NCI-H2107 (cell line): Measurements from ENCODE around the gene SCGN.

ENCODE experiments used
- DNase-seq: peaks from one replicate; lab custom pipeline; 2025; lab: John Stamatoyannopoulos, UW

The SCGN gene, protein sequence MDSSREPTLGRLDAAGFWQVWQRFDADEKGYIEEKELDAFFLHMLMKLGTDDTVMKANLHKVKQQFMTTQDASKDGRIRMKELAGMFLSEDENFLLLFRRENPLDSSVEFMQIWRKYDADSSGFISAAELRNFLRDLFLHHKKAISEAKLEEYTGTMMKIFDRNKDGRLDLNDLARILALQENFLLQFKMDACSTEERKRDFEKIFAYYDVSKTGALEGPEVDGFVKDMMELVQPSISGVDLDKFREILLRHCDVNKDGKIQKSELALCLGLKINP

DNA sequence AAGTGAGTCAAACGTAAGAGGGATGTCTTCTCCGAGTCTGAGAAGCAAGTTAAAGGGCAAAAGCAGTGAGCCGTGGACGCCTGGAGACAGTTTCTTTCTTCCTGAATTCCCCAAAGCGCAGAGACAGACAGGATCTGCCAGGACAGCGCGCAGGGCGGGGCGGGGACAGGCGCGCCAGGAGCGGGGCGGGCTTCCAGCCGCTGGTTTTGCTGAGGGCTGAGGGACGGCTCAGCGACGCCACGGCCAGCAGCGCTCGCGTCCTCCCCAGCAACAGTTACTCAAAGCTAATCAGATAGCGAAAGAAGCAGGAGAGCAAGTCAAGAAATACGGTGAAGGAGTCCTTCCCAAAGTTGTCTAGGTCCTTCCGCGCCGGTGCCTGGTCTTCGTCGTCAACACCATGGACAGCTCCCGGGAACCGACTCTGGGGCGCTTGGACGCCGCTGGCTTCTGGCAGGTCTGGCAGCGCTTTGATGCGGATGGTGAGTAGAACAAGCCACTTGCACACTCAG lies at the start of gene SCGN:
Gene SCGN, plus strand, starts transcription at position 209 of the 509 bp plus-strand sequence. Its CDS starts 189 bp downstream, at position 398.
- no peak for DNase-seq

DNA sequence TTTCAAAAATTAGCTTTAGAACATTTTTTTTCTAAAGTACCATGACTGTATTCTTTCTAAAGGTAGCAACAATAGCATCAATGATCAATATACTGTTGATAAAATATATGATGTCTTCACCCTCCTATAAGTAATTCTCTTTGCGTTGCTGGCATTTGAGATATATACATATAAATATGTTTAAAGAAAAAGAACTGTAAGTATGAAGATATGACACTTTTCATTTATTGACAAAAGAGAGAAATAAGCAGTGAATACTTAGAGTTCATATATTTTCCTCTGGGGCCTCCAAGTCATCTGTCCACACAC lies 49.4 kb upstream of the SCGN start:
- DNase-seq: no peak

DNA sequence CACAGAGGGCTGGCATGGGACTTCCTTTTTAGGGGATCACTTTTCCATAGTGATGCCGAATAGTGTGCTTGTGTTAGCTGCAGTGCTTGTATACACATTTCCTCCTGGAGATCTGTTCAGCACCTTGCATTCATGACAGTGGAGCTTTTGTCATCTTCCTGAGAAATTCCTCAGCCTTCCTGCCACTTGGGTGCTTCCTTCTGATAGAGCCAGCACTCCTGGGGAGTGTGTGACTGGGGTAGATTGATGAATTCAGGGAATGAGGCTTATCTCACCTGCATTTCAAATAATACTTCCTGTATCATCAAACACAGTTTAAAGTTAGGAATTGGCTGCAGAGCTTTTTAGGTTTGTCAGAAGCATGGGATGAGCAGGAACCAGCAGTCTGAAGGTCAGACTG lies 48.8 kb upstream of the SCGN start:
- DNase-seq: no peak

DNA sequence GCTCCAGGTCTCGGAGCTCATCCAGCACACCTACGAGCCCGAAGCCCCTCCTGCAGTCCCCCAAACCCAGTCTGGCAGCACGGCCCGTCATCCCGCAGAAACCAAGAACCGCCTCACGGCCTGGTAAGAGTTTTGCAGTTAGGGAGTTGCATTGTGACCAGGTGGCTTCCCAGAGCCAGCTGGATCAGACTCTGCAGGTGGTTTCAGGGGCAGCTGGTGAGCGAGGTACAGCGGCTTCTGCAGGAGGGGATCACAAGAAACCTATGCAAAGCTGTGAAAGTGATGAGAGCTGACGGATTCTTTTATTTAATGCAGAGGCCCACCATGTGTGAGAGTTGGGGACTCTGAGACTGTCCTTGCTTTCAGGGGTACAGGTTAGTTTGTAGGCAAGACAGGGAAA lies 45.9 kb upstream of the SCGN start:
- DNase-seq: peak; percentile 19

DNA sequence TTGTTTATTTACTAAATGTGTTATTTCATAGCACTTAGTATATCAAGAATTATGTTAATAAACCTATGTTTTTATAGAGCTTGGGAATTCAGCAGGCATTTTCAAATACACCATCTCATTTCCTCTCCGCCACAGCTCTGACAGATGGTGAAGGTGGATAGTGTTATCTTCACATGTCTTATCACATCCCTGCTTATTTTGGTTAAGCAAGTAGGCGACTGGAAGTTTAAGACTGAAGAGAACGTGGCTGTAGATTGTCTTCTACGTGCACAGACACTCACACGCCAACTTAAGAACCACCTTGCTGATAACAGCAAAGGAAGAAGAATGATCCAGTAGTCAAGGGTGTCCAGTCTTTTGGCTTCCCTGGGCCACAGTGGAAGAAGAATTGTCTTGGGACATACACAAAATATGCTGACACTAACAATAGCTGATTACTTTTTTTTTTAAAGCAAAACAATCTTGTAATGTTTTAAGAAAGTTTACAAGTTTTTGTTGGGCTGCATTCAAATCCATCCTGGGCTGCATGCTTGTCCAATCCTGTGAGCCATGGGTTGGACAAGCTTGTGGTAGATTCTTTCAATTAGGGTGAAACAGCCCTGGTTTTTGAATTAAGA lies 43.3 kb upstream of the SCGN start:
- DNase-seq: no peak

DNA sequence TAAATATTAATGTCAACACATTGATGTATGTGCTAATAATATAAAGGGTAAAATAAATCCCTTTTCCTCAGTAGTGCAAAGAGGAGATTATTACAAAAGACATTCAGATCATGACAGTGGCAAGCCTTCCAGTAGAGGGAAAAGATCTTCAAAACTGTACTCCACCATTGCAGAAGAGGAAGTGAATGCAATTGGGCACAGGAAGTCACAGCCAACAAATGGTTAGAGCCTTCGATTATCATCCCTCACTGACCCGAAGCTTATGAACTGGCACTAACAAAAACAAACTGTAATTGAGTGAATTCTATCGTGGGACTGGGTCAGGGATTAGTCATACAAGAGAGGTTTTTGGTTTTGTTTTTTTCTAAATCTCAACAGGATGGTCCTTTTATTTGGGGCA lies 39.3 kb upstream of the SCGN start:
- no peak for DNase-seq

DNA sequence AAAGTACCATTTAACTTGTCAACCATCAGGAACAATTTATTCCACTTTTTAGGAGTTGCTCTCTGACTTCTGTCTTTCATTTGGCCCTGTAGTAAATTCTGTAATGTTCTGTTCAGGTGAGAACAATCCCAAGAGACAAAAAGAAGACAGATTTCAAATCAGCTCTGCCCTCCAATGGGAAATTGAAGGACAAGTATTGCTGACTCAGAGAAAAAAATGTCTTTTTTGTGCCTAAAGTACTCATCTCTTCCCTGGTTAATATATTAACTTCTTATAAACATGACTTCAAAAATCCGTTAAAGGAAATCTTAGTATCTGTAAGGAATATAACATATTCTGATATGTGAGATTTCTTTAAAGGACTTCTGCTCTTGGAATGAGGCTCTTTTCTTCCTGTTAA lies 38.6 kb upstream of the SCGN start:
- no peak for DNase-seq

DNA sequence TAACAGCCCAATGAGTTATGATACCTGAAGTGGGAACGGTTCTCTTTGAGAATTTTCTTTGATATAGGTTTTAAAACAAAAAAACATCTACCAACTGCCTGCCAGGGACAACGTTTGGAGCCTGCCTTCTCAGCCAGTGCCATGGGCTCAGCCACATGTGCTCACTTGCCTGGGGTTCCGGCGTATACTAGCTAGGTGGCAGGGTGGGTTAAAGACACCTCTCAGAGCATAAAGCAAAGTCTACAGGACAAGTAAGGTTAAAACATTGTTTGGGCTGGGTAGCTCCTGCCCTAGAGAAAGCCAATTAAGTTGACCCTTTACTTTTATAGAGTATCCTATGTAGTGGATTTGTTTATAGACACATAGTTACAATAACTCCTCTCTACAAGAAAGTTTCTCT lies 38.0 kb upstream of the SCGN start:
- DNase-seq: no peak

DNA sequence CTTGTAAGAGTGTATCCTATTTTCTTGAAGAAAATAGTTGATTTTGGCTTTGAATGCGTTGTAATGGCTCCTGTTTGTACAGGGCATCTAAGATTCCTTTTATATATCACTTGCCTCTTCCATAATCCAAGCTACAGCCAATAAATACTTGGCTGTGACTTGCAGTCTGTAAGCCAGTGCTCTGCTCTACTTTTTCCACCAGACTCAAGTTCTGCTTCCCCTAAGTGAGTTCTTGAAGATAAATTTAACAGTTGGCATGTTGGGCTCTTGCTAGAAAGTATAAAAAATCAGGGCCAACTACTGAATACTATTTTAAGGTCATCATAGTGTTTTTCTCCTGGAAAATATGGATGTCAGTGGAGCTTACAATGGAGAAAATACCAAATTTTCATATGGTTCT lies 36.5 kb upstream of the SCGN start:
- DNase-seq: no peak

DNA sequence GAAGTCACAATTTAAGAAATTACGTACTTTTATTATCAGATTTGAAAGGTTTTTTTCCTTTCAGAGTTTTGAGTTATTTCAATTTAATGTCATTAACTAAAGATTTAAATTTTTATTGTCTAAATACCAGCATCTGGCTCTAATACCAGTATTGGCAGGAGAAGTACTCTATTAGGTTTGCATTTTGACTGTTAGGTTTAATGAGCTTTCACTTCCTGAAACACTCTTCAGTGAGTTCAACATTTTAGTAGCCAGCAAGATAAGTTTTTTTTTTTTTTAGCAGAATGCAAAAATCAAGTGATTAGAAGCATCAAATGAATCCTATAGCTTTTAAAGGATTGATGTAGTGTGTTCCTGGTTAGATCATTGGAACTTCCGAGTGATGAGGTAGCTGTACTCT lies 34.0 kb upstream of the SCGN start:
- no peak for DNase-seq

DNA sequence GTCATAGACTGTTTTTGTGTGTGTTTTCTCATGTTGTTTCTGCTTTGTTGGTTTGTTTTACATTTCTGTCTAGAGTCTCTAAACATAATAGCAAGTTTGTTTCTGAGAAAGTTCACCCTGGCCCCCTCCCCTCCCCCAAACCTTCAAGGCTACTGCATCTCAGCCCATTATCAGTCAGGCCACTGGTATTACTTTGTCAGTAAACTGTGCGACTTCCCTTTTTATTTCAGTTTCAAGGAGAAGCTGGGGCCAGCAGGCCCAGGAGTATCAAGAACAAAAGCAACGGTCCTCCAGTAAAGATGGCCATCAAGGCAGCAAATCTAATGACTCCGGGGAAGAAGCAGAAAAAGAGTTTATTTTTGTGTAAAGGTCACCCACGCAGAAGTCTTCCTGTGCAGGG lies 32.8 kb upstream of the SCGN start:
- no peak for DNase-seq

DNA sequence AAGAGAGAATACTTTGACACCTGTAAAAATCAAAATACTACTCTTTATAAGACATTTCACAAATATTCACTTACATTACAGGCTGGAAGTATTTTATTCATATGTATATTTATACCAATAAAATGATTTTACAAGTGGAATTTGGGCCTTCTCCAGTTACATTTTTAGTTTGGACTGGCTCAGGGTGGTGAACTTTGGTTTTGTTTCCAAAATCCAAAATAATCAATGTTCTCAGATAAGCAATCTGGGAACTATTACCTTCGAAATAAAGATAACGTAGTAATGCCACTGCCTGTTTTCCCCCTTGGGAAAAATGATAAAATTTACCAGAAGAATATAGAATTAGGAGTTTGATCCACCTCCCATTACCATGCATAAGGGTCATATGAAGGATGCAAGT lies 31.6 kb upstream of the SCGN start:
- DNase-seq: no peak

DNA sequence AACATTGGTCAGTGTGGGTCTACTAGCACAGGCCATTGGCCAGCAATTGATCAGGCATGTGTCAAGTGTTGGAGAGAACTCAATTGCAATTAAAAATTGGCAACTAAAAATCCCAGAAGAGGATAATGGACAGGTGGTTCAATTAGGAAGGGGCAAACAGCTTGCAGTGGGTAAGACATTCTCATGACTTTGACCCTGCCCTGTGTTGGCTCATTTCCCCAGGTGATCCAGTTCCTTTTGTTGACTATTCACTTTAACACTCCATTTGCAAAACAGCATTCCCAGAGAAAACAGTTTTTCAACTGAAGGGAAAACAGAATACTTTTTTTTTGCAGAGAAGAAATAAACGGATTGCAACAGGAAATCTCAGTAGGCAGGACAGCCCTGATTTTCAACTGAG lies 28.9 kb upstream of the SCGN start:
- no peak for DNase-seq

DNA sequence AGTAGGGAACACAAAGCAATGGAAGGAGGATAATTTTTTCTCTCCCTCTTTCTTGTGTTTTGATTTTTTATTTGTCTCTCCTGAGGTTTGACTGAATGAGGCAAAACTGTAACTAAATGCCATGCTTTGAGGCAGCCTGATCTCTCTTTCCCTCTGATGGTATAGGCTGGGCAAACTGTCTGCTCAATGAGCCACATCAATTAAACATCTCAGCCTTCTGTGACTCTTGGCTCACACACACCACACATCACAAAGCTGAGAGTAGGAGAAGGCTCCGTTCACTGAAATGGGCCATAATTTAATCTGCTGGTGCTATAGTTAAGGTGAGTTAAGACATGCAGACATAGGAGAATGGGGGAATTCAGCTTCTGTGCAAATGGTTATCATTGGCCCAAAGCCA lies 28.1 kb upstream of the SCGN start:
- DNase-seq: no peak

DNA sequence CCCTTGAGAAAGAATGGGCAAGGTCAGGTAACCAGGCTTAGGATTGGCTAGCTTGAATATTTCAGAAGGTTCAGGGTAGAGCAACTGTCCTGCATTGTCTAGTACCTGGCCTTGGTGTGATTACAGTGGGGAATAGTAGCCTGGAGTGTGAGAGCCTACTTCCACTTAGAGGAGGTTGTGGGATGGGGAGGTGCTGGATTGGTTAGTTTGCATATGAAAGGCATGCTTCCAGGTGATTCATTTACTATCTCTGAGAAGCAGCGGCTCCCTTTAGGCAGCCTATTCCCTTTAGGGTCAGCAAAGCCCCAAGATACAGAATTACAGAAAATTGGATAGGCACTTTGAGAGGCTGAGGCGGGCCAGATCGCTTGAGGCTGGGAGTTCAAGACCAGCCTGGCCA lies 25.0 kb upstream of the SCGN start:
- no peak for DNase-seq

DNA sequence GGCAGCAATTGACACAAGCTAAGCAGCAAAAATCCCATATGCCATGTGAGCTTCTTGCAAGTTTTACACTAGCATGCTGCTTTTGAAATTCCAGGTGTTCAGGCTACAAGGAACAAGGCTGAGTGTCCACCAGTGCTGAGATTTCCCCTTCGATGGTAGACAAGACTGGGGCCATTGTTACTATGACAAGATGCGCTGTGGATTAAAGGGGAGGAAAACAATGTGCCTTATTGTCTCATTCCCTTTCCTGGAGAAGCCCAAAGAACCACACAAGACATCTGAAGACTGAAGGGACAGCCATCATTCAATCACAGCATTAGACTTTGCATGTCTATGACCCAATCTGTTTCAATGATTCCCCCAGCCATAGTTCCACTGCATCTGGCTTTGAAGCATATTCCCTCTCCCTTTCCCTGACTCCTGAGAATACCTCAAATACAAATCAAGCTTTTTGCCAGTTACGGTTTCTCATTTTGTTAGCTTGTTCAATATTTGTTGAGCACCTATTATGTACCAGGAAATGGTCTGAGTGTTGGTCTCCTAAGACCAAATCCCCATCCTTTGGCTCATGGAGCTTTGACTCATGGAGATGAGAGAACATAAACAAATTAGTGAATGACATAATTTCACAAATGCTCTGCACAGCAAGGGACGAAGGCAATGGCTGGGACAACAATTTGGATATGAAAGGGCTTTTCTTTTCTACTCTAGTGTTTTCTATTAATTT lies 23.4 kb upstream of the SCGN start:
- no peak for DNase-seq

DNA sequence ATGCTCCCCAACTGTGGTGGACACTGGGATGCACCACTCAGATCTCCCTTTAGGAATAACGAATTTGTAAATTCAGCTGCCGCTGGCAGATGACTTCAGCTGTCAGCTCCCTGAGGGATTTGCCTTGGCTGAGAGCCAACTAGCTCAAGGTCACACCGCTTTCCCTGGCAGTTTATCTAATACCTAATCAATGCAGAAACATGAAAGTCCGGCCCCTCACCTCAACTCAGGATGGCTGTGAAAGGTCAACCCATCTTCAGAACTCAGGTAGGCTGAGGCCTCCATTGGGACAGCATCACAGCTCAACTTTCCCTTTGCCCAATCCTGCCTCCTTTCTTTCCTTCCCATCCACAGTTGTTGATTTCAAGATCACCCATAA lies 22.8 kb upstream of the SCGN start:
- no peak for DNase-seq

DNA sequence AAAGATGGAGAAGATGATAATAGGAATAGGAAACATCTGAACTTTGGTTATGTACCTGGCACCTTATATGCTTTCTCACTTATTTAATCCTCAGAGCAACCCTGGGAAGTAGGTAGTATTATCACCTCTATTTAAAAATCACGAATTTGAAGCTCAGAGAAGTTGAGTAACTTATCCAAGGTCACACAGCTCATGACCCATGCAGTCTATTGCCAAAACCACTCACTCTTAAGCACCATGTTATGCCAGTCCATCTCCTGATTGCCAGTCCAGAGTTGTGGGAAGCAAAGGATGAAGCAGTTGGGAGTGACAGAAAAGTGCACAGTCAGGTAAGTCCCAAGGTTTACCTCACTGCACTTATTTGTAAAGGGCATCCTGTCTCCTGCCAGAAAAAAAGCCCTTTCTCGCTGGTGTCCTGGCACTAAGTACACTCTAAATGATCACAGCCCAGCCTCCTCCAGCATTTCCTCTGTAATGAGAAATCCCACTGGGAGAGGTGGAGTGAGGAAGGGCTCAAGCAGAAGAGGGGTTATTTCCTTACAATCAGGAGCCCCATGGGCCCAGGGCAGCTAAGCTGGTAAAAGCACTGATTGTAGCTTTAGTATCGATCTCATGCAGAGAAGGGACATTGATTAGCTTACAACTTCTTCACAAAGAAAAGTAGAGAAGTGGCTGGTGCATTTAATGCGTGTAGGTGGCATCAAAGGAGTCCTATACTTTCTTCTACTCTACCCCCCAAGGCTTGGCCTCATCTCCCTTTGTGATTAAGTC lies 21.3 kb upstream of the SCGN start:
- DNase-seq: no peak

DNA sequence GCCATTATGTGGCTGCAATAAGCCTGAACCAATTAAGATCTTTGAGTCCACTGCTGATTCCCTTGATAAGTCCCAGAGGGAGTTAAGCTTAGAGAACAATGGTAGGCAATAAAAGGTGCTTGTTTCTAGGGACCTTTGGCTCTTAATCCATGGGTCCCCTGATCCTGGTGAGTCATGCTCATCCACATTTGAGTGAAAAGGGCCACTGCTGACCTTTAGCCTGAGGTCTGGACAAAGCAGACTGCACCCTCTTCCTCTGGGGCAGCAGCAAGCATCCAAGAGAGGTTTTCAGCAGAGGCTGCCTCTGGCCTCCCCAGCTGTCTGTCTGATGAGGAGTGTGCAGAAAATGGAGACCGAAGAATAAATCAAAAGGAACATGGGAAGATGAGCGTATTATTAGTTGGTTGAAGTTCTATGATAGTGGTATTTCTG lies 16.1 kb upstream of the SCGN start:
- no peak for DNase-seq

DNA sequence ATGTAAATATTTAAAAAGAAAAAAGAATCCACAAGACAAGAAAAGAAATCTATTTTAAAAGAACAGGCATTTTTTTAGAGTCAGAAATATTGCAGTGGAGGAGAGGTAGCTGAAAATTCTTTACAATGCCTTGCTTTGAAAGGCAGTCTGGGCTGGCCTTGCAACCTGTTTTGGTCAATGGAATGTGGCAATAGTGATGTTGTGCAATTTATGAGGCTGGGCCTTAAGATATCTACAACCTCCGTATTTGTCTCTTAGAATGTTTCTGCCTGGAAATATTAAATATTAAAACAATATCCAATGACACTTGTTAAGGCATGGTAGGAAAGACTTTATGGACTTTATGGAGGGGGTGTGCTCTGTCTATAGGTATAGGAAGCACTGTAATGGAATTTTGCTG lies 14.8 kb upstream of the SCGN start:
- no peak for DNase-seq

DNA sequence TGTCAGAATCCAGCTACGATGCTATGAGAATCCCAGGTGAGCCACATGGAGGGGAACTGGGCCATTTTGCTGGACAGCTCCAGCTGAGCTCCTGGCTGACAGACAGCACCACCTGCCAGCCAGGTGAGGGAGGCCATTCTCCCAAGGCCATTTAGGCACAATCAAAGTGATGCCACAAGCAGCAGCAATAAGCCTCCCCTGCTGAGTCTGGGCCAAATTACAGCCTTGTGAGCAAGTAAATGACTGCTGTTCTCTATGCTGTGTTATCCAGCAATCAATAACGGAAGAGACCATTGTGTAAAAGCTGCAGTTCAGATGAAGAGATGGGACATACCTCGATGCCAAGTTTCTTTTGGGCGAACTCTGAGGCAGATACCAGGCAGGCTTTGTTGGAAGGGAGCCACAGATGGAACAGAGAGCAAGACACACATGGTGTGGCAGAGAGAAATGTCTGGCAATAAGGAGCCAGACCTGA lies 14.0 kb upstream of the SCGN start:
- DNase-seq: peak; percentile 5

DNA sequence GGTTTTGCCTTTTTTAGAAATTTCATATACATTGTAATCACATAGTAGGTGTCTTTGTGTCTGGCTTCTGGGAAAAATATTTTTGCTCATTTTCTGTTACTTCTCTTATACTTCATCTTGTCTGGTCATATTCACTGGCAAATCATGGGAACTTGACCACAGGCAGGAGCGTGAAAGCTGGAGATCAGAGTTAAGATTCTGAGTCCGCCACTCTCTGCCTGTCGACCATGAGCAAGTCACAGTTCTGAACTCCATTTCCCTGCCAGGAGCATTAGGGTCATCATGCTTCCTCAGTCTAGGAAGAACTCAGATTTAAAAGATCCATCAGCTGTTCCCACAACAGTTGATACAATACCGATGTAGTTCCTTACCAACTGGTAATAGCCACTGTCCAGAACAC lies 12.4 kb upstream of the SCGN start:
- DNase-seq: no peak

DNA sequence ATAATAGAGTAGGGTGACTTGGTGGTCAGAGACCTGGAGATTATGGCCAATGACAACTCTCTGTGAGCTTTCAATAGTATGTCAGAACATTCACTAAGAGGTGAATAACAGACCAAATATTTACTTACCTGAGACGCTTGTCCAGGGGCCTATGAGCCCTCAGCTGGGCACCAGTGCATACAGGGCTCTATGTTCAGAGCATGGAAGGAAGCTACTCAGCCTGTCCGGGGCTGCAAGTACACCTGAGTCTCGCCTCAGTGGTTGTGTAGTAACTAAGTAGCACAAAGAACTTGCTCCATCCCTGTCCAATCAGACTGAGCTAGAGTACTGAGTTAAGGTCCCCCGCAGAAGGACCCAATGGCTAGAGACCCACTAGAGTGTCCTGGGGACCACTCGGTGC lies 11.6 kb upstream of the SCGN start:
- DNase-seq: no peak
